GM04504 (cell line): ENCODE data around the gene PCP2.

ENCODE experiments used
- DNase-seq: peaks from one replicate; pipeline ENCODE4 v3.0.0-alpha.2; 2012; ENCODE audit warnings: low read depth

Gene PCP2

DNA sequence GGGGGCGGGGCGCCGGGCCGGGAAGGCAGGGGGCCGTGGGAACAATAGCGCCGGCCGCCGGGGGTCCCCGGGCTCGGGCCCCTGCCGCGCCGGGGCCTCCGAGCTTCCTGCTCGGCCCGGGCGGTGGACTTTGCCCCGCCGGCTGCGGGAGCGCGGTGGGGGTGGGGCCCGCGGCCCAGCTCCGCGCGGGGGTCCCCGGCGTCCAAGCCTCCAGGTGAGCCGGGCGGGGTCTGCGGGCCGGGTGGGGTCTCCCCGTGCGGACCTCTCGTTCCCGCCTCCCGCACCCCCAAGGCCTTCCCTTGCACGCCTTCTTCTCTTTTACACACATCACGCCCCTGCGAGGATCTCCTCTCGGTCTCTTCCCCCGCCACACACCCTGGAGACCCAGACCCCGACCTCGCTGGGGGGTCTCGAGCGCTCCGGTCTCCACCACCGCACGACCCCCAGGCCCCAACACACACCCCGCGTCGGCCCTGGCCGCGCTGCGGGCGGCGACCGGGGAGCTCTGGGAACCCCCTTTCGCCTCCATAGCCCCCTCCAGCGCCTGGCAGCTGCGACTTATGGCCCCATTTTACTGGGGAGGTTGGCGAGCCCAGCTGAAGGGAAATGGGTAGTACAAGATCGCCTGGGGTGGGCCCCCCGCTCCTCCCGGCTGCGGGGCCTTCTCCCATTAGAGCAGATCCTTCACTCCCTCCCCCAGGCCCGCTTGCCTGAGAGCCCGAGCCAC is 37.1 kb downstream of the PCP2 start:
- no peak for DNase-seq

DNA sequence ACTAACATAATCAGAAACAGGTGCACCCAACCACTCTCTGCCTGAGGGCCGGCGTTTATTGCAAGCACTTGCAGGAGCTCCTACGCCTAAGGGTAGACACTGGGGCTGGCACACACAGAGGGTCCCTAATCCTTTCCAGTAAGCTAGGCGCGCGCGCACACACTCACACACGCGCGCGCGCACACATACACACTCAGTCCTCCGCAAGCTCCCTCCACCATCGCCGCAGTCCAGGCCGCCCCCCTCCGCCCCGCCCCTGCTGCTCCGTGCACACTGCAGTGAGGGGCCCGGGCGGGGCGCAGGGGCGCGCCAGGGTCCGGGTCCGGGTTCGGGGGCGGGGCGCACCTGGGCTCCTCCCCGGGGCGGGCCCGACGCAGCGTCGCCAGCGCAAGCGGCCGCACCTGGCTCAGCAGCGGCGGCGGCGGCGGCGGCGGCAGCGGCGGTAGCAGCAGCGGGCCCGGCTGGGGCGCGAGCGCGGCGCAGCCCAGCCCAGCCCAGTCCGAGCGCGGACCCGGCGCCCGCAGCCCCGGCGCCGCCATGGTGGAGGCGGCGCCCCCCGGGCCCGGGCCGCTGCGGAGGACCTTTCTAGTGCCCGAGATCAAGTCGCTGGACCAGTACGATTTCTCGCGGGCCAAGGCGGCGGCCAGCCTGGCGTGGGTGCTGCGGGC is 37.9 kb downstream of the PCP2 start, which contains the start of gene CAMSAP3:
Gene CAMSAP3, plus strand, starts transcription at position 398 of the 668 bp plus-strand sequence. Its CDS starts 140 bp downstream, at position 538.
- no peak for DNase-seq

DNA sequence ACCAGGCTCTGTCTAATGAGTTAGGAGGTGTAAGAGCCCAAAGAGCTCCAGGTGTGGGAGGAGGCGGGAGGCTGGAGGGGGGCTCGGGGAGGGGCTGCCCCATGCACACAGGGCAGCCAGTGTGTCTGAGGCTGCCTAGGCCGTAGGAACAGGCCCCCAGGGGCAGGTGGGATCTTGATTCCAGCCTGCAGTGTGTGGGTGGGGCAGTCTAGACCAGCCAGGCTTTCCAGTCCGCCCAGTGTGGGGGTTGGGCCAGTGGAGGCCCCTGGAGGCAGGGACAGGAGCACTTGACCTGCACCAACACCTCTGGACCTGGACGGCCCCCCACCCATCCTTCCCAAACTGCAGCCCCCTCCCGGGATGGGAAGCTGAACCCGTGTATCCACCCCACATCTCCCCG is 43.3 kb downstream of the PCP2 start:
- DNase-seq, result no peak

DNA sequence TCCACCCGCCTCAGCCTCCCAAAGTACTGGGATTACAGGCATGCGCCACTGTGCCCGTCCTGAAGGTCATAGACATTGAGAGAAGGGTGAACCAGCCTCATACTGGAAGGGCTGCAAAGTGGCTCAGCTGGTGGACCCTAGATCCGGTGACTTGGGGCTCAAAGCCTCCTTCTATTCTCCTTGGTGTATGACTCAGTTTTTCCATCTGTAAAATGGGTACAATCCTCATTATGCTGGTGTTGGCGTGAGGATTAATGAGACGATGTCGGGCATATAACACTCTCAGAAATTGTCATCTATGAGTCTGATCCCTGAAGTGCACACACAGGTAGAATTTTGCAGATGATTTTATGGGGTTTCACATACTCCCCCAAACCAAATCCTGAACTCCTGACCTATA is 43.7 kb downstream of the PCP2 start:
- DNase-seq, result no peak

DNA sequence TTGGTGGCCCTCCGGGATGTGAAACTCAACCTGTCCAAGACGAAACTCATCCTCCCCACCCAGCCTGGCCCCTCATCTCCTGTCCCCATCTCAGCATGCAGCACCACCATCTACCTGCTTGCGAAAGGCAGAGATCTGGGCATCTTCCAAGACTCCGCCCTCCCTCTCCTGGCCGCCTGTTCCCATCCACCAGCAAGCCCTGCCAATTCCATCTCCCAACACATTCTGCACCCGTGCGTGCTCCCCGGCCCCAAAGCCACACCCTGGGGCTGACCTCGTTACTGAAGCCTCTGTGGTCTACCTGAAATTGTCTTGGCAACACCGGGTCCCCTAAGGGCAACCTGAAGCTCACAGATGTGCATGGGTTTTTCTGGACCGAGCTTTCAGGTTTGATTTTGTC is 51.1 kb downstream of the PCP2 start:
- DNase-seq, result no peak
